Fibroblast of villous mesenchyme (primary cell): ENCODE data around the gene SLC7A14. TPM values are rescaled to one million over a fixed set of nuclear protein-coding genes. Genes with fewer than 3 reads are reported as not detected.

Experiments used
- DNase-seq: peaks from one replicate; pipeline ENCODE4 v3.0.0-alpha.2; 2010; ENCODE audit warnings: low read depth
- H3K4me3 ChIP-seq: 2 replicates; pipeline ENCODE4 v1.5.1; 2011; ENCODE audit warnings: low read depth, mild to moderate bottlenecking, low read length
- CTCF ChIP-seq: IDR thresholded peaks from 2 replicates; pipeline ENCODE4 v1.5.1; 2012; ENCODE audit warnings: low read depth, mild to moderate bottlenecking, low read length; ENCODE audit not compliant: insufficient read depth
- total RNA-seq: library from RNA; depleted of rRNA; stranded (reverse); fragments of >200 nt; gene quantifications from 2 replicates; pipeline ENCODE4 v1.2.3, GENCODE V29; 2012

SLC7A14 gene
- total RNA-seq, 1 donor, result 2.2 TPM

- no peak overlapping the region for H3K4me3 ChIP-seq
- no peak for DNase-seq
- TF ChIP-seq CTCF, result no peak
Measured at GRCh38 chr3:170442947-170443346, 142.9 kb downstream of the SLC7A14 start.

- no peak for TF ChIP-seq CTCF
- H3K4me3 ChIP-seq, result no peak overlapping the region
- no peak for DNase-seq
Measured at GRCh38 chr3:170441412-170441811, 144.5 kb downstream of the SLC7A14 start.

GRCh38 chr3:170440344-170440743 is 145.5 kb downstream of the SLC7A14 start:
- no peak for TF ChIP-seq CTCF
- no peak overlapping the region for H3K4me3 ChIP-seq
- DNase-seq, result no peak

GRCh38 chr3:170438836-170439235 is 147.0 kb downstream of the SLC7A14 start:
- no peak for TF ChIP-seq CTCF
- no peak overlapping the region for H3K4me3 ChIP-seq
- no peak for DNase-seq

- no peak for DNase-seq
- no peak for TF ChIP-seq CTCF
- no peak overlapping the region for H3K4me3 ChIP-seq
Measured at GRCh38 chr3:170437696-170438407, 148.0 kb downstream of the SLC7A14 start.

GRCh38 chr3:170437176-170437575 is 148.7 kb downstream of the SLC7A14 start:
- H3K4me3 ChIP-seq, result no peak overlapping the region
- TF ChIP-seq CTCF, result no peak
- DNase-seq, result no peak

- TF ChIP-seq CTCF, result no peak
- no peak overlapping the region for H3K4me3 ChIP-seq
- no peak for DNase-seq
Measured at GRCh38 chr3:170436697-170437096, 149.2 kb downstream of the SLC7A14 start.
